Liver (tissue), 9 donors: ENCODE measurements around the gene PEAR1. TPM values are rescaled to one million over a fixed set of nuclear protein-coding genes. Genes with fewer than 3 reads are reported as not detected.

Experiments
- DNase-seq: peaks from one replicate; pipeline ENCODE4 v3.0.0-alpha.2; 2017; ENCODE audit warnings: low spot score
- H3K27ac ChIP-seq, 2 donors: one replicate each; pipeline ENCODE4 v1.7.0; 2013; ENCODE audit warnings: inconsistent platforms in 2 of 2, low read length in 2 of 2, control low read depth in 1 of 2, low read depth in 1 of 2, mild to moderate bottlenecking in 1 of 2
- H3K27me3 ChIP-seq, 4 donors: one replicate each; pipeline versions ENCODE4 v1.6.1 to v1.7.0; 2013; ENCODE audit warnings: low read length in 3 of 4, inconsistent platforms in 1 of 4, mild to moderate bottlenecking in 1 of 4, moderate library complexity in 1 of 4; ENCODE audit not compliant: control insufficient read depth in 4 of 4, insufficient read depth in 4 of 4
- H3K36me3 ChIP-seq, 4 donors: one replicate each; pipeline versions ENCODE4 v1.6.1 to v1.7.0; 2013; ENCODE audit warnings: low read length in 3 of 4, mild to moderate bottlenecking in 3 of 4, low read depth in 1 of 4, moderate library complexity in 1 of 4; ENCODE audit not compliant: control insufficient read depth in 4 of 4, insufficient read depth in 3 of 4
- H3K4me1 ChIP-seq, 4 donors: one replicate each; pipeline versions ENCODE4 v1.6.1 to v1.7.0; 2013; ENCODE audit warnings: low read length in 3 of 4, mild to moderate bottlenecking in 3 of 4, moderate library complexity in 1 of 4; ENCODE audit not compliant: control insufficient read depth in 4 of 4, insufficient read depth in 4 of 4
- H3K4me3 ChIP-seq, 3 donors: one replicate each; pipeline versions ENCODE4 v1.6.1 to v1.7.0; 2013; ENCODE audit warnings: low read length in 3 of 3, control low read depth in 1 of 3, low read depth in 1 of 3, mild to moderate bottlenecking in 1 of 3
- H3K9ac ChIP-seq, 2 donors: one replicate each; pipeline ENCODE4 v1.7.0; 2013; ENCODE audit warnings: low read length in 2 of 2, mild to moderate bottlenecking in 2 of 2, moderate library complexity in 2 of 2, control low read depth in 1 of 2, low read depth in 1 of 2
- H3K9me3 ChIP-seq, 4 donors: one replicate each; pipeline versions ENCODE4 v1.6.1 to v1.7.0; 2013; ENCODE audit warnings: low read length in 3 of 4; ENCODE audit not compliant: control insufficient read depth in 4 of 4
- EGR1 ChIP-seq, 2 donors: IDR thresholded peaks; 2 replicates each; pipeline ENCODE4 v1.6.1; 2016 to 2018; ENCODE audit warnings: antibody characterized with exemption in 2 of 2, low read depth in 2 of 2
- FOXA1 ChIP-seq: IDR thresholded peaks from 2 replicates; pipeline ENCODE4 v1.6.1; 2016; ENCODE audit warnings: antibody characterized with exemption
- FOXA2 ChIP-seq: IDR thresholded peaks from 2 replicates; pipeline ENCODE4 v1.6.1; 2016; ENCODE audit warnings: antibody characterized with exemption
- GABPA ChIP-seq, 2 donors: IDR thresholded peaks in 1 of 2; conservative IDR thresholded peaks in 1 of 2; 2 replicates each; pipeline ENCODE4 v1.6.1; 2016; ENCODE audit warnings: antibody characterized with exemption in 2 of 2, mild to moderate bottlenecking in 1 of 2, moderate library complexity in 1 of 2
- RAD21 ChIP-seq, 2 donors: IDR thresholded peaks; 2 replicates each; pipeline ENCODE4 v1.6.1; 2016; ENCODE audit warnings: antibody characterized with exemption in 2 of 2, mild to moderate bottlenecking in 2 of 2
- RXRA ChIP-seq, 2 donors: IDR thresholded peaks; 2 replicates each; pipeline ENCODE4 v1.6.1; 2017 to 2018; ENCODE audit warnings: antibody characterized with exemption in 2 of 2, mild to moderate bottlenecking in 1 of 2
- SP1 ChIP-seq: IDR thresholded peaks from 2 replicates; pipeline ENCODE4 v1.6.1; 2018; ENCODE audit warnings: antibody characterized with exemption, mild to moderate bottlenecking
- WGBS: extraction: QIAGEN DNeasy Blood & Tissue Kit; methylation state at CpG from one replicate; pipeline ENCODE4 v1.1.7; 2013; 5-methylcytosine and 5-hydroxymethylcytosine counted together
- polyA plus RNA-seq, 2 donors: library from polyadenylated mRNA; stranded (reverse) in 1 of 2; unstranded in 1 of 2; fragments of 200-250 nt in 1 of 2; fragments of >200 nt in 1 of 2; fragmentation: Nextera tagmentation in 1 of 2; extraction: Ambion mirVana in 1 of 2; gene quantifications; one replicate each; pipeline versions ENCODE4 v1.2.1 to v1.2.3, GENCODE V29; 2013 to 2015
- total RNA-seq, 2 donors: library from RNA; depleted of rRNA; stranded (reverse); fragments of >200 nt; gene quantifications; one replicate each; pipeline ENCODE4 v1.2.3, GENCODE V29; 2014
- TF ChIP-seq, protein P1 (sequence below): IDR thresholded peaks from 2 replicates; pipeline ENCODE4 v1.6.1; 2016; ENCODE audit warnings: antibody characterized with exemption
- TF ChIP-seq, protein P2 (sequence below): IDR thresholded peaks from 2 replicates; pipeline ENCODE4 v1.6.1; 2016; ENCODE audit warnings: antibody characterized with exemption
- TF ChIP-seq, protein P3 (sequence below): fragments of 150-350 bp; IDR thresholded peaks from 2 replicates; pipeline ENCODE4 v1.5.1; 2017; ENCODE audit warnings: improper control_type of control experiment, low read depth, low read length; ENCODE audit not compliant: missing input control
- TF ChIP-seq, protein P4 (sequence below): IDR thresholded peaks from 2 replicates; pipeline ENCODE4 v1.6.1; 2016; ENCODE audit warnings: antibody characterized with exemption, mild to moderate bottlenecking
- donor health status: healthy.
- donor health status: healthy.
- donor health status: healthy.
- donor health status: healthy.
- donor health status: healthy.

Gene PEAR1
- total and polyA plus RNA-seq, 4 donors: 2.1 to 4.4 (median 3.1) TPM

DNA sequence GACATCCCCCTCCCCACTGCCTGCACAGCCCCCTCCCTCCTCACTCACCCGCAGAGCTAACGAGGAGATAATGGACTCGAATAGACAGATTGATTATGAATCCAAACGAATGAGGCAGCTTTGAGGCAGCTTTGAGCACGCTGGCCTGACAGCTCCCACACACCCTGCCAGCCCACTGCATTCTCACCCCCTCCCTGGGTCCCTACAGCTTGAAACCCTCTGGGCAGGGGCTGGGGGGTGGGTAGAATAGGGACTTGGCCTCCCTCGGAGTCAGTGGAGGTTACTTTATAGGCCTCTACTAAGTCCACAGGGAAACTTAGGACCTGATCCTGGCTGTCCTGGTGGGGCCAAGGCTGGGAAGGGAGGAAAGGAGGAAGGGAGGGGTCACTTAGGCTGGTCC lies 30.9 kb upstream of the PEAR1 start:
- DNase-seq: no peak
- Histone ChIP-seq H3K4me1 (peaks cover 4 to 19% (median 14%) of the 10 kb centered on the region in 4 donors), H3K9ac (no peak overlapping the region), H3K4me3 (no peak overlapping the region), H3K36me3 (no peaks in the 10 kb centered on the region), H3K9me3 (no peaks in the 10 kb centered on the region), H3K27ac (no peak overlapping the region), H3K27me3 (peaks cover 2 to 19% (median 8%) of the 10 kb centered on the region in 4 donors)
- 85% methylated on average over 6 of the region's 6 CpGs for WGBS
- TF ChIP-seq GABPA (IDR thresholded peaks at IDR 0.05 in 1 of 2, conservative IDR thresholded peaks at IDR 0.05 in 1 of 2) (no peak), RXRA (IDR thresholded peaks at IDR 0.05) (no peak), EGR1 (IDR thresholded peaks at IDR 0.05; ENCODE audit: low read depth in 2 of 2) (no peak), SP1 (no peak), RAD21 (IDR thresholded peaks at IDR 0.05) (no peak)
- TF ChIP-seq, protein P1, sequence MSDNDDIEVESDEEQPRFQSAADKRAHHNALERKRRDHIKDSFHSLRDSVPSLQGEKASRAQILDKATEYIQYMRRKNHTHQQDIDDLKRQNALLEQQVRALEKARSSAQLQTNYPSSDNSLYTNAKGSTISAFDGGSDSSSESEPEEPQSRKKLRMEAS: no peak
- TF ChIP-seq, protein P2, sequence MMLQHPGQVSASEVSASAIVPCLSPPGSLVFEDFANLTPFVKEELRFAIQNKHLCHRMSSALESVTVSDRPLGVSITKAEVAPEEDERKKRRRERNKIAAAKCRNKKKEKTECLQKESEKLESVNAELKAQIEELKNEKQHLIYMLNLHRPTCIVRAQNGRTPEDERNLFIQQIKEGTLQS: no peak
- TF ChIP-seq, protein P3, sequence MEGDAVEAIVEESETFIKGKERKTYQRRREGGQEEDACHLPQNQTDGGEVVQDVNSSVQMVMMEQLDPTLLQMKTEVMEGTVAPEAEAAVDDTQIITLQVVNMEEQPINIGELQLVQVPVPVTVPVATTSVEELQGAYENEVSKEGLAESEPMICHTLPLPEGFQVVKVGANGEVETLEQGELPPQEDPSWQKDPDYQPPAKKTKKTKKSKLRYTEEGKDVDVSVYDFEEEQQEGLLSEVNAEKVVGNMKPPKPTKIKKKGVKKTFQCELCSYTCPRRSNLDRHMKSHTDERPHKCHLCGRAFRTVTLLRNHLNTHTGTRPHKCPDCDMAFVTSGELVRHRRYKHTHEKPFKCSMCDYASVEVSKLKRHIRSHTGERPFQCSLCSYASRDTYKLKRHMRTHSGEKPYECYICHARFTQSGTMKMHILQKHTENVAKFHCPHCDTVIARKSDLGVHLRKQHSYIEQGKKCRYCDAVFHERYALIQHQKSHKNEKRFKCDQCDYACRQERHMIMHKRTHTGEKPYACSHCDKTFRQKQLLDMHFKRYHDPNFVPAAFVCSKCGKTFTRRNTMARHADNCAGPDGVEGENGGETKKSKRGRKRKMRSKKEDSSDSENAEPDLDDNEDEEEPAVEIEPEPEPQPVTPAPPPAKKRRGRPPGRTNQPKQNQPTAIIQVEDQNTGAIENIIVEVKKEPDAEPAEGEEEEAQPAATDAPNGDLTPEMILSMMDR: no peak
- TF ChIP-seq, protein P4, sequence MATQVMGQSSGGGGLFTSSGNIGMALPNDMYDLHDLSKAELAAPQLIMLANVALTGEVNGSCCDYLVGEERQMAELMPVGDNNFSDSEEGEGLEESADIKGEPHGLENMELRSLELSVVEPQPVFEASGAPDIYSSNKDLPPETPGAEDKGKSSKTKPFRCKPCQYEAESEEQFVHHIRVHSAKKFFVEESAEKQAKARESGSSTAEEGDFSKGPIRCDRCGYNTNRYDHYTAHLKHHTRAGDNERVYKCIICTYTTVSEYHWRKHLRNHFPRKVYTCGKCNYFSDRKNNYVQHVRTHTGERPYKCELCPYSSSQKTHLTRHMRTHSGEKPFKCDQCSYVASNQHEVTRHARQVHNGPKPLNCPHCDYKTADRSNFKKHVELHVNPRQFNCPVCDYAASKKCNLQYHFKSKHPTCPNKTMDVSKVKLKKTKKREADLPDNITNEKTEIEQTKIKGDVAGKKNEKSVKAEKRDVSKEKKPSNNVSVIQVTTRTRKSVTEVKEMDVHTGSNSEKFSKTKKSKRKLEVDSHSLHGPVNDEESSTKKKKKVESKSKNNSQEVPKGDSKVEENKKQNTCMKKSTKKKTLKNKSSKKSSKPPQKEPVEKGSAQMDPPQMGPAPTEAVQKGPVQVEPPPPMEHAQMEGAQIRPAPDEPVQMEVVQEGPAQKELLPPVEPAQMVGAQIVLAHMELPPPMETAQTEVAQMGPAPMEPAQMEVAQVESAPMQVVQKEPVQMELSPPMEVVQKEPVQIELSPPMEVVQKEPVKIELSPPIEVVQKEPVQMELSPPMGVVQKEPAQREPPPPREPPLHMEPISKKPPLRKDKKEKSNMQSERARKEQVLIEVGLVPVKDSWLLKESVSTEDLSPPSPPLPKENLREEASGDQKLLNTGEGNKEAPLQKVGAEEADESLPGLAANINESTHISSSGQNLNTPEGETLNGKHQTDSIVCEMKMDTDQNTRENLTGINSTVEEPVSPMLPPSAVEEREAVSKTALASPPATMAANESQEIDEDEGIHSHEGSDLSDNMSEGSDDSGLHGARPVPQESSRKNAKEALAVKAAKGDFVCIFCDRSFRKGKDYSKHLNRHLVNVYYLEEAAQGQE: no peak

DNA sequence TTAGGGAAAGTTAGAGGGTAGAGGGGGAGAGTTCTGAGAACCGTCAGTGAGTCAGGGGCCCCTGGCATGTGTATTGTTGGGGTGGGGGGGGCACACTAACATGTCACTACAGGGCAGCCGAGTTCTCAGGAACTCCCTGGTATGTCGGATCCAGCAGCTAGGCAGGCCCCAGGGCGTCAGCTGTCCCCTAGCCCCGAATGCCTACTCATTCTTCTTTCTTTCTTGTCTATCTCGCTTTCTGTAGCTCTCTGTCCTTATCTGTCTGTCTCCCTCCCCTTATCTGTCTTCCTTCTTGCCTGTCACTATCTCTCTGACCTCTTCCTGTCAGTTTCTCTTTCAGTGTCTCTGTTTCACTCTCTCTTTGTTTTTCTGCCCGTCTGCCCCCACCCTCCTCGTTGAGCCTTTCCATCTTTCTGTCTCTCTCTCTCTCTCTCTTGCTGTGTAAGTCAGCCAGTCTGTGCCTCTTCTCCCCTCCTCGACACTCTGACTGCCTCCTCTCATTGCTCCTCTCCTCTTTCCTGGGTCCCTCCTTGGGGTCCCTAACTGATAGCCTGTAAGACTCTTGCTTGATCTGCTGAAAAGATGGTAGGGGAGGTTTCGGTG lies 30.4 kb upstream of the PEAR1 start:
- no peaks in the 10 kb centered on the region for H3K9me3 ChIP-seq
- 73% methylated on average over 10 of the region's 10 CpGs for WGBS
- no peak overlapping the region for H3K9ac ChIP-seq
- H3K4me1 ChIP-seq: peaks cover 4 to 19% (median 14%) of the 10 kb centered on the region in 4 donors
- H3K27ac ChIP-seq: no peak overlapping the region
- DNase-seq: no peak
- peaks cover 2 to 19% (median 8%) of the 10 kb centered on the region in 4 donors for H3K27me3 ChIP-seq
- H3K36me3 ChIP-seq: no peaks in the 10 kb centered on the region
- H3K4me3 ChIP-seq: no peak overlapping the region
- TF ChIP-seq, protein P3: no peak
- TF ChIP-seq FOXA1: no peak
- no peak for TF ChIP-seq FOXA2
- TF ChIP-seq, protein P1: no peak
